GM06990 (cell line): ENCODE measurements around the gene PRSS27.
A peak's percentile ranks its signal among the peaks of the same experiment; 100 is the strongest.
"Not testable (repeated sequence)": the region's sequence is repeated elsewhere in the genome, so short reads cannot be mapped to it uniquely, and the experiment has no call there.

Source experiments
- DNase-seq: peaks from one replicate; pipeline ENCODE4 v3.0.0-alpha.2; 2011; ENCODE audit not compliant: insufficient read length; ENCODE audit errors: extremely low read depth
- H3K27me3 ChIP-seq: replicated peaks from 2 replicates; pipeline ENCODE4 v1.6.0; 2011; ENCODE audit warnings: low read length; ENCODE audit not compliant: control insufficient read depth, insufficient read depth
- H3K36me3 ChIP-seq: 2 replicates; pipeline ENCODE4 v1.5.1; 2011; ENCODE audit warnings: low read length; ENCODE audit not compliant: control insufficient read depth, insufficient read depth
- H3K4me3 ChIP-seq: replicated peaks from 2 replicates; pipeline ENCODE4 v1.5.1; 2011; ENCODE audit warnings: low read depth, mild to moderate bottlenecking, control low read depth, low read length
- CTCF ChIP-seq: IDR thresholded peaks from 2 replicates; pipeline ENCODE4 v1.5.1; 2011; ENCODE audit warnings: low read length, control low read depth, mild to moderate bottlenecking, inconsistent platforms; ENCODE audit not compliant: insufficient read depth, poor library complexity, severe bottlenecking

Gene PRSS27

GRCh38 chr16:2682209-2683021 lies 37.6 kb downstream of the PRSS27 start, which contains the start of gene KCTD5:
Gene KCTD5, plus strand, starts transcription at chr16:2682523. Its CDS starts 26 bp downstream, at chr16:2682549.
- Histone ChIP-seq H3K27me3 (no peaks in the 10 kb centered on the region), H3K4me3 (peak within 1 kb of the TSS; percentile 95), H3K36me3 (no peaks in the 10 kb centered on the region)
- peak; percentile 95 for DNase-seq
- TF ChIP-seq CTCF = no peak

- H3K4me3 ChIP-seq, DNase-seq, H3K36me3 ChIP-seq: not testable (repeated sequence)
These were observed 39.7 kb downstream of the PRSS27 start for GRCh38 chr16:2680360-2680759.

DNA sequence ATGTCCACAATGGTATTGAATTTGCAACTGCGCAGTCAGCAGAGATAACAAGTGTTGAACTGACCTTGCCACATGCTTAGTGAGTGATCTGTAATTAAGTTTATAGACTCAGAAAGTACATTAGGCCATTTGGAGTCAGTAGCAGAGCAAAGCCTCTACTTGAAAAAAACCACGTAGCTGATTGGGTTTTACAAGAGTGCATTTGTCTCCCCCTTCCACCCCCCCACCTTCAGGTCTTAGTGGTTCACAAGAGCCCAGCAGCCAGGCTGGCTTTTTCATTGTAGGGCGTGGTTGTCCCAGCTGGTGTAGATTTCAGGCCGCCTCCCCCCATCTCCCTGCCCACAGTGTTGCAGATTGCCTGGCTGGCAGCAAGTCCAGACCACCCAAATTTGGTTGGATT lies 40.1 kb downstream of the PRSS27 start:
- not testable (repeated sequence) for H3K36me3 ChIP-seq, H3K4me3 ChIP-seq, H3K27me3 ChIP-seq, DNase-seq

More at GRCh38 chr16:2680360-2680759, 39.7 kb downstream of the PRSS27 start:
- not testable (repeated sequence) for H3K27me3 ChIP-seq

GRCh38 chr16:2678206-2678965 lies 41.6 kb downstream of the PRSS27 start:
- not testable (repeated sequence) for H3K36me3 ChIP-seq, H3K27me3 ChIP-seq, DNase-seq, H3K4me3 ChIP-seq

DNA sequence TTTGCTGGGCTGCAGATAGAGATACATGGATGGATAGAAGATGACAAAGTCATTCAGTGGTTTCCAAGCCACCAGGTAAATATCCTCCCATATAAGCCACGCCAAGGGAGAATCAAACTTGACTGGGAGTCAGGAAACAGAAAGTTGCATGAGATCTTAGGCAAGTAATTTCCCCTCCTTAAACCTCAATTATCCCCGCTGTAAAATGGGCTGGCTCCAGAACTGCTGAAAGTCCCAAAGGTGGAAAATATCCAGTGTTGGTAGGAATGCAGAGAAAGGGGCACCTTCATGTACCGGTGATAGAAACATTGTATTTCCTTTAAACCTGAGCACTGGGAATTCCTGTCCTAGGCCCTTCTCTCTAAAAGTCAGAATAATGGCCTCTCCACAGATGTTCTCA lies 43.1 kb downstream of the PRSS27 start:
- not testable (repeated sequence) for H3K27me3 ChIP-seq, H3K36me3 ChIP-seq, H3K4me3 ChIP-seq, DNase-seq

DNA sequence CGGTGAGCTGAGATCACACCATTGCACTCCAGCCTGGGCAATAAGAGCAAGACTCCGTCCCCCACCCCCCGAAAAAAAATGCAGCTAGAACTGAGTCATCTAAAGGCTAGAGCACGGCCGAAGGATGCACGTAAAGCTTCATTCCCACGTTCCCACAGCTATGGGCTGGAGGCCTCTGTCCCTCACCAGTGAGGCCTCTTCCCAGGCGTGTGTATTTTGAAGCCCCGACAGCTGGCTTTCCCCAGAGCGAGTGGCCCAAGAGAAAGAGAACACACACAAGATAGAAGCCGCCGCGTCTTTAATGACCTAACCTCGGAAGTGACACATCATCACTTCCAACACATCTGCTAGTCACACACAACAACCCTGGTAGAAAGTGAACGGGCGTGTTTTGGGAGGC lies 44.3 kb downstream of the PRSS27 start:
- DNase-seq = no peak
- no peak for TF ChIP-seq CTCF
- Histone ChIP-seq H3K4me3 (no peak overlapping the region), H3K27me3 (no peaks in the 10 kb centered on the region), H3K36me3 (no peaks in the 10 kb centered on the region)

DNA sequence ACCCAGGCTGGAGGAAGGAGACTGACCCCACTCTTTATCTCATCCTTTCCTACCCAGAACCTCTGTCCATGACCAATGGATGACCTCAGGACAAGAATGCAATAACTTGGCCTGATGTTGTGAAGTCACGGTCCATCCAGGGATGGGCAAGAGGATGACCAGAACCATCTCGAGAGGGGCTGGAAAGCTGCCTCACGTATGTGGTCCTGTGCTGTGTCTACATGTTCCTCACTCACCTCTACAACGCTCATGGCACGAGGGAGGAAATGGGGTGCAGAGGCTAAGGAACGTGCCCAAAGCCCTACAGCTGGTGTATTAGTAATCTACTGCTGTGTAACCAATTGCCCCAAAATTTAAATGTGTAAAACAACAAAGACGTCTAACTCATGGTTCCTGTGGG lies 45.0 kb downstream of the PRSS27 start:
- Histone ChIP-seq H3K27me3 (no peaks in the 10 kb centered on the region), H3K4me3 (no peak overlapping the region), H3K36me3 (no peaks in the 10 kb centered on the region)
- no peak for DNase-seq
- TF ChIP-seq CTCF = no peak
